ENCODE results near the gene MPRIP.

Gene MPRIP

DNA sequence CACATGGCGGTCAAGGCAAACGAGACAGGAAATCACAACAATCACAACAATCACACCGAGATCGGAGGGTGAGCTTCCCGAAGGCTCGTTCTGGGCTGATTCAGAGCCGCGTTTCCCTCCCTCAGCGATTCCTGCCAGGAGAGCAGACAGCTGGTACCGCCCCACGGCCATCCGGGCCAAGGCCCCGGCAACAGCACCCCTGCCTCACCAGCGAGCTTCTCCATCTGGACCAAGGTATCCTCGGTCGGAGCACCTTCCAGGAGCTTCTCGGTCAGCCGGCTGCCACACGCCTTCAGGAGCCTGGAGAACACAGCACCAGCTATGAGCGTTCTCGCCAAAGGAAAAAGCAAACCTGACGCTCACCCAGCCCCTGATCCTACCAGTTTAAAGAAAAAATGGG is 179.1 kb downstream of the MPRIP start:
- DNase-seq, result no peak

DNA sequence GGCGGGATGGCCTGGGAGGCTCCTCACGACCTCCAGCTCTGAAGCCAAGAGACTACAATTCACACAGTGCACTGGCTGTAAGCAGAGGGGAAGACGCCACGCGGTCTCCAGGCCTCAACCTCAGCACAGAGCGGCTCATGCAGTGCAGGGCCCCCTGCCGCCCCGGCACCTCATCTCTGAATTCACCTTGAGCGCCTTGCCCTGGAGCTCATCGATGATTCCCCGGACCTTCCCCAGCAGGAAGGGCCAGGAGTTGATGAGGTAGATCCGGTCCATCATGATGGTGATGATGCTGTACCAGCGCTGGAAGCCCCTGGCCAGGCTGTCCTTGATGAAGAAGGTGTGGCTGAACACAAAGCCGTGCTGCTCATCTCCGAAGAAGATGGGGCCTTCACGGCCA is 181.5 kb downstream of the MPRIP start:
- DNase-seq, result no peak

DNA sequence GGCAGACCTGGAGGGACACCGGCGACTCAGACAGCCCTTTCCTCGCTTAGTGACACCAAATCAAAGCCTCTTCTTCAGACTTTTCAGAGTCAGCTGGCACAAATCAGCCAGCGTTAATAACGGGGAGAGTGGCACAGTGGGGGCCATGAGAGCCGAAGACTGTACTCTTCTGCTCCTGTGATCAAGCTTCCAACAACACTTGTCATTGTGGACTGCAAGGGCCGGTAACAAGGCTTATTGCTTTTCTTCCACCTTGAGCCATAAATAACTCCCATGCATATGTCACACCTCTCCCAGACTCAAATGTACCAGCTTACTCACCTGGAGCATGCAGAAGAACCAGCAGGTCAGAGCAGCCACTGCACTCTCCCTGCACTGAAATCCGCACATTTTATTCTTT is 181.9 kb downstream of the MPRIP start:
- DNase-seq, result no peak

DNA sequence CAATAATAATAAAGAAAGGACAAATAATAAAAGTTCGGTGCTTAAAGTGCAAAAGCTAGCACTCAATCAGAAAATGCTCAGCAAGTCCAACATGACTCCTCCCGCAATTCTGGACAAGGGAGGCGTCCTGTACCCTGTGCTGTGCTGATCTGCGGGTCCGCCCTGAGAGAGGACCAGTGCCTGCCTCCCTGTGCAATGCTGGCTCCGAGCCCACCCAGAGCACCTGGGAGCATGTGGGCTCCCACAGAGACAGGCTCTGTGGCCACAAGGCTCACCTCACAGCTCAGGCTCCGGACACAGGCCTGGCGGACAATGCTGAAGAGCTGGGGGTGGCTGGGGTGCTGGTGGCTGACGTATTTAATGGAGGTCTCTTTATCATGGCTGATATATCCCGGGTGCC is 183.6 kb downstream of the MPRIP start:
- no peak for DNase-seq

DNA sequence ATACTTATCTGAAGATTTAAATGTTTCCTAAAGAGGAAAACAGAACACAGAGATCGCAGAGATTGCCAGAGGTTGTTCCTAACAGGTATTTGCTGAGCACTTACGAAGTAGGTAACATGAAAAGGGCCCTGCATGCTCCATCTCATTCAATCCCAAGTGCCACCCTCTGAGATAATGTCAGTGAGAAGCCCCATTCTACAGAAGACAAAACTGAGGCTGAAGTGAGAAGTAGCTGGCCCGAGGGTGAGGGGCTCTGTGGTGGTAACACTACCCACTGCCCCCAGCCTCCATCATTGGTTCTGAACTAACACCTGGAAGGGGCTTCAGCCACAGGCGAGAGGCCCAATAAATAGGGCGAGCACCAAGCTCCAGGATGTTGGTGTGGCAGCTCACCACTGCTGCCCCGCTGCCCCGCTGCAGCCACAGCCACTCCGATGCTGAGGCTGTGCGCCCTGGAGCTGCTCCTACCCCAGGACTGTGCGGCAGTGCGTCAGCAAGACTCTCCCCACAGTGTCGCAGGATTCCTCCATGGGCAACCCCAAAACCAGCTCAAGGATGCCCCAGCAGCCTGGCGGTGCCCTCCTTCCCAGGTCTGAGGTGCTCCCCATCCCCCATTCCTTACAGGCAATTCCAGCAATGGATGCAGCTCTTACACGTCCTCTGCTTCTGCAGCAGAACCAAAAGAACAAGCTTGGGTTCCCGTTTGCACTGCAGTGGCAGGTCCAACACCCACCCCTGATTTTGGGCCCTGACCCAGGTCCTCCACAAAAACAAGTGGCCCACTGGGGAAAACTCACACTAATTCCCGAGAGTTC is 184.4 kb downstream of the MPRIP start:
- no peak for DNase-seq

DNA sequence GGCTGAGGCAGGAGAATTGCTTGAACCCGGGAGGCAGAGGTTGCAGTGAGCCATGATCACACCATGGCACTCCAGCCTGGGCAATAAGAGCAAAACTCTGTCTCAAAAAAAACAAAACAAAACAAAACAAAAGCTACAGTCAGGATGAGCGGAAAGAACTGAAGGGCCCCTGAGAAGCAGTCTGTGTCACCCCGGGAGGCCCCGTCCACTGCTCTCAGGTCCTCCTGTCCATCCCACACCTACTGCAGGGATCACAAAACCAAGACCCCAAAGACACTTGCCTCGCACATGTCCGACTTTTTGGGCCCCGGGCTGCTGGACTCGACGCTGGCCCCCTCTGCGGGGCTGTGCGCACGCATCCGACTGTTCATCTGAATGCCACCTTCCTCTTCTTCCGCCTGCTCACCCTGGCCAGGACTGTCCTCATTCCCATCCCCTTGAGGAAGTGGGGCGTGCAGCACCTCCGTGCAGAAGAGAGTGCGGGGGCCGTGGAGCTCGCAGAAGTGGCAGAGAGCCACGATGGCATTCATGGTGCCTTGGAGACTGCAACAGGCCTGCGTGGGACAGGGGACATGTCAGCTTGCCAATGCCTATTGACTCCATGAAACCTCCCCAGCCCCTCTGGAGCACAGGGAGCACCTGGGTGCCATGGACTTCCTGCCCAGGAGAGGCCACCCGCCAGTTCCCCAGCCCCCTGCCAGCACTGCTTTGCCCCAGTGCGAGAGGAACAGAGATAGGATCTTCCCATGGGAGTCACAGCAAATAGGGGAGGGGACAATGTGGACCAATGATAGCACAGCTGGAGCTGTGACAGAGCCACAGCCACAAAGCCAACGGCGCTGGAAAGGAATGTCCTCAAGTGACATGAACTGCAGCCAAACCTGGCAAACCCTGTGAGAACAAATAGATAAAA is 185.6 kb downstream of the MPRIP start:
- DNase-seq, result no peak

DNA sequence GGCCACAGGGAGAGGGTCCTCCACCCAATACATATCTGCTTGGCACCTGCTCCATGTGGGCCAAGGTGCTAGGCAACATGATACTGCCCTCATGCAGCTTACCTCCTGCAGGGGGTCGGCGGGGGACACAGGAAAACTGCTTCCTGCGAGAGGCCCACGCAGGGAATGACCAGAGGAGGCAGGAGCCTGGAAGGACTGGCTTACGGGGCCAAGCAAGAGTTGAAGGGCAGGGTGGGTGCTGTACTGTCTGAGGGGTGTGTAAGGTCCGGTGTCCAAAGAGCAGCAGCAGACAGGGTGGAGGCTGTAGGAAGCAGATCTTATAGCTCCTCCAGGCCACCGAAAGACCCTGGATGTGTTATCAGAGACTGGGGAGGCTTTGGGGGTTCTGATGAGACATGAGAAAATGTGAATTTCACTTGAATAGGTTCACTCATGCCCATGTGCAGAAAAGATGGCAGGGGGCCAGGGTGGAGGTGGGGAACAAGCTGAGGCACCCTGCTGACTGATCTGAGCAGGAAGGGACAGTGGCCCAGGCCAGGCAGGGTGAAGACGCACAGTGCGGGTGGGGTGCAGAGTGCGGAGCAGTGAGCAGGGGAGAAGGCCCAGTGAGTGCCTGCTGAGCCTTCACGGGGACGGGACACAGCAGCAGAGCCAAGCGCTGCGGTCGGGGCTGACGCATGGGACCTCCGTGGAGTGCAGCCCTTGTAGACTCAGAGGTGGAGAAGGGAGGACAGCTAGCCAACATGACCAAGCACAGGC is 186.4 kb downstream of the MPRIP start:
- no peak for DNase-seq

DNA sequence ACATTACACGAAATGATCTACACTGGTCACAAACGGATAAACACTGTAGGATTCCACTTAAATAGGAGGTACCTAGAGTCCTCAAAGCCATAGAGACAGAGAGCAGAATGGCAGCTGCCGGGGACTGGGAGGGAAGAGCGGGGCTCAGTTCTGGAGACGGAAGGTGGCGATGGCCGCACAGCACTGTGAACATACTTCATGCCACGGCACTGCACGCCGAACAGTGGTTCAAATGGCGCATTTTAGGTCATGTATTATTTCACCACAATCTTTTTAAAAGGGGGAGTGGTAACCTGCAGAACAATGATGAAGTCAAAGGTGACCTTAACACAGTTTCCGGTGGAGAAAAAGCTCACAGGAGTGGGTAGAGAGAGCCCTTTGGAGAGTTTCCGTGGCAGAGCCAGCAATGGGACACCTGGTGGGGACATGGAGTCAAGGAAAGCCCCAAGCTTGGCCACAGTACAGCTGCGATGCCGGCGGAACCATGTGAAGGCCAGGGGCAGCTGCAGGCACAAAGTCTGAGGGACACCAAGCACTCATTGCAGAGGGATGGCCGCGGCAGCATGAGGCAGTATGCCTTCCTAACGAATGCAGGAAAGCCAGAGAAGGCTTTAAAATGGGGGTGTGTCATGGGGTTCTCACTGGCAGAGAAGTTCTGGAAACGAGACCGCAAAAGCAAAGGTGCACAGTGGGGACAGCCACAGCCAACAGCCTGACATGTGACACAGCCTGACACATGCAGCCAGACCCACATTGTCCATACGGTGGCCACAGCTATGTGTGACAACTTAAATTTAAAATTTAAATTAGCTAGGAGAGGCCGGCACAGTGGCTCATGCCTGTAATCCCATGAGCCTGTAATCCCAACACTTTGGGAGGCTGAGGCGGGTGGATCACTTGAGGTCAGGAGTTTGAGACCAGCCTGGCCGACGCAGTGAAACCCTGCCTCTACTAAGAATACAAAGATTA is 187.4 kb downstream of the MPRIP start:
- no peak for DNase-seq

DNA sequence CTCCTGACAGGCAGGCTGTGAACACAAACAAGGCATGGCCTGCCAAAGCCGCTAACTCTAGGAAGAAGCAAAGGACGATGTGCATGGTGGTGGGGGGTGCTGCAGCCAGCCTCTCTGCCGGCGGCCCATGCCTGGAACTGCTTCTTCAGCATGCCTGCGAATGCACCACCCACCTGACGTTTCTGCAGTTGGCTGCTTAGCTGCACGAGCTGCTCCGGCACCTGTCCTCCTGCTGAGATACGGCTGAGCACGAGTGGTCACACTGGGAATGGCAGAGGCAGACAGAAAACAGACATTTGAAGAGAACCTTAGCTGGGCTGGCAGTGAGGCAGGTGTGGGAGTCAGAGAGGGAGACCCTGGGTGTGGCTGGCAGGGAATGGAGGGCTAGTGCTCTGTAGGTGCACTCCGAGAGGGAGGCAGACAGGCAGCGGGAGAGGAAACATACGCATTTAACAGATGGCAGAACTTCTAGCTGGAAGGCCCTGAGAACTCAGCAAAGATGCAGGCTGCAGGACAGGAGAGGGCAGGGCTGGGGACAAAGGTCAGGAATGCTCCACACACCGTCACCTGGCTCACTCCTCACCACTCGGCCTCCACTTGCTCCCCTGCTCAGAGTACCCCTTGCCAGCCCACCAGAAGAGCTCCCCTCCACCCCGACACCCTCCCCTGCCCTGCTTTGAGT is 189.5 kb downstream of the MPRIP start:
- DNase-seq, result no peak

DNA sequence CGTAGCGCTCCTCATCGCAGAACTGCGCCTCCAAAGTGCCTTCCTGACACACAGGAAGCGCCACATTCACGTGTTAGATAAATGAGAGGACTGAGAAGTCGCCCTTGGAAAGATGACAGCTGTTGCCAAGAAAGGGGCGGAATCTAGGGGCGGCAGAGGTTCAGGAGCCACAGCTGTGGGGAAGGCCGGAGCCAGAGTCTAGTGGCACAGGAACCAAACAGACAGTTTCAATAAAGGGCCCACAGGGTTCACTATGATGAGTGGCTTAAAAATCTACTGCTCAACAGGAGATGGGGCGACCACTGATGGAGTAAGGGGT is 190.0 kb downstream of the MPRIP start:
- DNase-seq, result no peak

DNA sequence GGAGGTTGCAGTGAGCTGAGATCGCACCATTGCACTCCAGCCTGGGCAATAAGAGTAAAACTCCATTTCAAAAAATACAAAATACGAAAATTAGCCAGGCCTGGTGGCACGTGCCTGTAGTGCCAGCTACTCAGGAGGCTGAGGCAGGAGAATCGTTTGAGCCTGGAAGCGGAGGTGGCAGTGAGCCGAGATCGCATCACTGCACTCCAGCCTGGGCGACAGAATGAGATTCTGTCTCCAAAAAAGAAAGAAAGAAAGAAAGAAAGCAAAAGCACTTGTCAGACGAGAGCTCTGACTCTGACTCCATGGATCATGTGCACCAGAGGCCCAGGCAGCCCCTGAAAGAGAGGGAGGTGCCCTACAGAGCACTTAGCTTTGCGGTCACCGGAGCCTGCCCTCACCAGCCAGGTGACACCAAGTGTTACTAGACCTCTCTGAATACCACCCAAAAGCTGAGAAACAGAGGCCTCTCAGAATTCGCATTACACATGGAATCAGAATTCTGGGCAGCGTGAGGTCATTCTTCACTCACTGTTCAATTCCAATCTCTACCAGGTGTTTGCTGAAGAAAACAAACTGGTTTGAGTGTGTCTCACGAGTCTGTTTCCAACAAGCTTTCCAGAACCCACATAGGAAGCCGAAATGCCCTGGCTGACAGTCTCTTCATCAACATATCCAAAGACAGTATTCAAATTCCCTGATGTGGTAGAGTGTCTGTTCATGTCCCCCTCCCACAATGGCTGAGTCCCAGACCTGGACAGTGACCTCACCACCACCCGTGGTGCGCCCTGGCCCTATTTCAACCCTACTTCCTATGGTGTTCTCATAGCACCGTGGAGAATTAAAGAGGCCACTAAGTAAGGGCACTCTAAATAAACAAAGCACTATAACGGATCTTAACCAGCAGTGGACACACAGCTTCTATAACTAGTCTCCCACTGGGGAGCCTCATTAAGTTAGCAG is 193.2 kb downstream of the MPRIP start:
- no peak for DNase-seq

DNA sequence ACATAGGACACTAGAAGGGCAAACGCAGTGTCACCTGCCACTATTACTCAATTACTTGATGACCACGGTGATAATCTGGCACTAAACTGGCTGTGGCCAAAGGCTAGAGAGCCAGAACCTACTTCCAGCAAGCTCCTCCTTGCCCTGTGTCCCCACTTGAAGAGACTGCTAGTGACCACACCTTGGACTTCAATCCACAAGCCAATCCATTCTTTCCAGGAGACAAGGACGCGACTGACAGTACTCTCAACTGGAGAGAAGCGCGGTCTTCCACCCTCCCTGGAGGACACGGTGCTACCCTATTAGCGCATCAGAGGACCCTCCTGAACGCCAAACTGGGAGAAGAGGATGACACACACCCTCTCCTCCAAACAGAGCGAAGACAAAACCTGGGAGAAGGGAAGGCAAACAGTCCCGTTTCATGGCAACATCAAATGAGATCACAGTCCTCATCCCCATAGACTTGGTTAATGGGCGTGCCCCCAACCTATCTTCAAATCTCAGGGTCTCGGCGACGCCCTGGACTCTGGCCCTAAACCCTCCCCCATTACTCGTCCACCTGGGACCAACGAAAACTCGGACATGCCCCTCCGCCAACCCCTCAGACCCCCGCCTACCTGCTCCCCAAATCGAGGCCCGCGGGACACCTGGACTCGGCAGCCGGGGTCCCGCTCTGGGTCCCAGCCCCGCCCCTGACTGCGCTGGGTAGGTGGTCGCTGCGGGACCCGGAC is 194.2 kb downstream of the MPRIP start:
- DNase-seq, result no peak

DNA sequence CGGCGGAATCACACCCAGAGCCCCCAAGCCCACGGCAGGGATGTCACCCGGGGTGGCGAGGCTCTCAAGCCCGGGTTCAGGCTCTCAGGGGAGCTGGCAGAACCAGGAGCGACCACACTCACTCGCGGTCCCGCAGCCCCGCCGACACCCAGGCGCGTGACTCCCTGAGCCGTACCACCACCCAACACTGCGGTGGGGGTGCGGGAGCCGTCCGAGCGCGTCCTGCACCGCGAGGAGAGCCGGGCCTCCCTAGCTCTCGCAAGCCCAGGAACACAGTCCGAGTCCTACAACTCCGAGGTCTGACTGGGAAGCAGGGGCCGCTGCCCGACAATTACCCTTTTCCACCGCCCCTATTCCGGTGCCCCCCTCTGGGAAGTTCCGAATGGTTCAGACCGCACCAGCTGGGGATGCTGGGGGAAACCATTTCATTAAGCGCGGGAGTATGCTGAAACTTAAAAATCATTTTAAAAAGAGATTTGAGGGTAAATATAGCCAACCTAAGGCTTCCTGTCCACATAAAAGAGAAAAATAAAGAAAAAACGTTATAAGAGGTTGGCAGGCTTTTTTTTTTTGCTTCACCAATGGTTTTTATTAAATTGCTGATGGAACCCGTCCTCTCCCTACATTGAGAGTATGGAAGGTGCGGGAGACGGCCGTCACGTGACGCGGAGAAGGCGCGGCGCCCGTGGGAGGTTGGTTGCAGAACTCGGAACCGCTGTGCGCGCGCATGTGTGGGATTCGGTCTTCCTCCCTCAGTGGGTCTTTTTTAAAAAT is 195.0 kb downstream of the MPRIP start, which contains the start of gene FLCN:
FLCN (minus strand) TSS at position 143 of the 774 bp plus-strand sequence. CDS start 9,031 bp downstream, outside the sequence.
- DNase-seq, result peak; percentile 79

DNA sequence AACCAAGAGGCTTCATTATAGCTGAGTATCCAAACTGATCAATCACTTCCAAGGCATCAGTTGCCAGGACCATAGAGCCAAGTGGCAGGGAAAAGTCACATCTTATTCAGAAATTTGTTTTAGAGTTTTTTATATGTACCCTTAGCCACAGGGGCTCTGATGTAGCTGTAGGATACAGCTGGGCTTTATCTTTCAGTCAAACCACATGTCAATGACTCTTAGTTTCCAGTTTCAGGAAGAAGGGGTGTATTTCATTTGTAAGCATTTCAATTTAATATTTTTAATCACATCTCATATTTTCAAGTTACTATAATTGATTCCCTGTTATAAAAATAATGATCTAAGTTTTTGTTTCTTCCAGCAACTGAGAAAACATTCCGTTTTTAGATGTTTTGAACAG is 197.6 kb downstream of the MPRIP start:
- DNase-seq, result no peak

DNA sequence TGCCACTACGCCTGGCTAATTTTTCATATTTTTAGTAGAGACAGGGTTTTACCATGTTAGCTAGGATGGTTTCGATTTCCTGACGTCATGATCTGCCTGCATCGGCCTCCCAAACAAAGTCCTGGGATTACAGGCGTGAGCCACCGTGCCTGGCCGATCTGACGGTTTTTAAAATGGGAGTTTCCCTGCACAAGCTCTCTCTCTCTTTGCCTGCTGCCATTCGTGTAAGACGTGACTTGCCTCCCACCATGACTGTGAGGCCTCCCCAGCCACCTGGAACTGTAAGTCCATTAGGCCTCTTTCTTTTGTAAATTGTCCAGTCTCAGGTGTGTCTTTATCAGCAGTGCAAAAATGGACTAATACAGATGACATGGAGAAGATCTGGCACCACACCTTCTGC is 199.4 kb downstream of the MPRIP start:
- DNase-seq, result no peak

DNA sequence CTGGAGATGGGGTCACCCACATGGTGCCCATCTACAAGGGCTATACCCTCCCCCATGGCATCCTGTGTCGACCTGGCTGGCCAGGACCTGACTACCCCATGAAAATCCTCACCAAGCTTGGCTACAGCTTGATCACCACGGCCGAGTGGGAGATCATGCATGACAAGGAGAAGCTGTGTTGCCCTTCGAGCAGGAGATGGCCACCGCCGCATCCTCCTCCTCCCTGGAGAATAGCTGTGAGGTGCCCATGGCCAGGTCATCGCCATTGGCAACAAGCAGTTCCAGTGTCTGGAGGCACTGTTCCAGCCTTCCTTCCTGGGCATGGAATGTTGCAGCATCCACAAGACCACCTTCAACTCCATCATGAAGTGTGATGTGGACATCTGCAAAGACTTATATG is 200.0 kb downstream of the MPRIP start:
- DNase-seq, result no peak

Measured in activated gamma-delta T cell (primary cell).